ENCODE results near the gene RGS16.

GRCh38 chr1:182601913-182602312, 2.3 kb downstream of the RGS16 start:
- TF ChIP-seq POLR2AphosphoS5 (IDR thresholded peaks at IDR 0.05; ENCODE audit: low read depth, low read length) (no peak), CTCF (IDR thresholded peaks at IDR 0.05) (no peak), REST (IDR thresholded peaks at IDR 0.05; ENCODE audit: insufficient read depth in 1 of 2, low read depth in 2 of 2, low read length in 1 of 2) (no peak), SIN3A (IDR thresholded peaks at IDR 0.05; ENCODE audit: borderline replicate concordance, insufficient read depth, low read depth, low read length) (no peak), TCF7L2 (IDR thresholded peaks at IDR 0.05; ENCODE audit: low read depth, low read length) (no peak)
